ENCODE results near the gene UXT.
"Not testable (repeated sequence)": the region's sequence is repeated elsewhere in the genome, so short reads cannot be mapped to it uniquely, and the experiment has no call there.

The UXT gene

GRCh38 chrX:47612418-47612817 is 46.6 kb downstream of the UXT start:
- DNase-seq, result no peak

GRCh38 chrX:47611926-47612325 is 47.1 kb downstream of the UXT start:
- no peak for DNase-seq

GRCh38 chrX:47611489-47611888 is 47.5 kb downstream of the UXT start:
- DNase-seq, result no peak

- no peak for DNase-seq
These were observed 48.5 kb downstream of the UXT start for GRCh38 chrX:47610511-47610910.

- DNase-seq, result no peak
These were observed 50.7 kb downstream of the UXT start for GRCh38 chrX:47608130-47608810.

GRCh38 chrX:47607091-47607490 is 51.9 kb downstream of the UXT start:
- DNase-seq, result no peak

GRCh38 chrX:47605024-47605423 is 54.0 kb downstream of the UXT start:
- DNase-seq, result no peak

GRCh38 chrX:47603125-47603524 is 55.9 kb downstream of the UXT start:
- DNase-seq, result not testable (repeated sequence)
